BLaER1 (cell line): Measurements from ENCODE around the gene SLC43A1.

Experiments
- H3K27ac ChIP-seq: shearing (Covaris generic); formaldehyde crosslinking; 2 replicates; pipeline ENCODE4 v1.8.1; 2022
- H3K27me3 ChIP-seq: shearing (Covaris generic); formaldehyde crosslinking; 2 replicates; pipeline ENCODE4 v1.8.1; 2022
- H3K36me3 ChIP-seq: shearing (Covaris generic); formaldehyde crosslinking; 2 replicates; pipeline ENCODE4 v1.8.1; 2022
- H3K4me1 ChIP-seq: shearing (Covaris generic); formaldehyde crosslinking; 2 replicates; pipeline ENCODE4 v1.8.1; 2022
- H3K4me2 ChIP-seq: shearing (Covaris generic); formaldehyde crosslinking; 2 replicates; pipeline ENCODE4 v1.8.1; 2022
- H3K4me3 ChIP-seq: shearing (Covaris generic); formaldehyde crosslinking; 2 replicates; pipeline ENCODE4 v1.8.1; 2022
- H3K9ac ChIP-seq: shearing (Covaris generic); formaldehyde crosslinking; 2 replicates; pipeline ENCODE4 v1.8.1; 2022
- H3K9me3 ChIP-seq: shearing (Covaris generic); formaldehyde crosslinking; 2 replicates; pipeline ENCODE4 v1.8.1; 2022
- H4K20me1 ChIP-seq: shearing (Covaris generic); formaldehyde crosslinking; 2 replicates; pipeline ENCODE4 v1.8.1; 2022
- Cebpa-rat ChIP-seq: shearing (Covaris generic); IDR thresholded peaks from 2 replicates; pipeline ENCODE4 v1.8.1; 2022

SLC43A1 gene

DNA sequence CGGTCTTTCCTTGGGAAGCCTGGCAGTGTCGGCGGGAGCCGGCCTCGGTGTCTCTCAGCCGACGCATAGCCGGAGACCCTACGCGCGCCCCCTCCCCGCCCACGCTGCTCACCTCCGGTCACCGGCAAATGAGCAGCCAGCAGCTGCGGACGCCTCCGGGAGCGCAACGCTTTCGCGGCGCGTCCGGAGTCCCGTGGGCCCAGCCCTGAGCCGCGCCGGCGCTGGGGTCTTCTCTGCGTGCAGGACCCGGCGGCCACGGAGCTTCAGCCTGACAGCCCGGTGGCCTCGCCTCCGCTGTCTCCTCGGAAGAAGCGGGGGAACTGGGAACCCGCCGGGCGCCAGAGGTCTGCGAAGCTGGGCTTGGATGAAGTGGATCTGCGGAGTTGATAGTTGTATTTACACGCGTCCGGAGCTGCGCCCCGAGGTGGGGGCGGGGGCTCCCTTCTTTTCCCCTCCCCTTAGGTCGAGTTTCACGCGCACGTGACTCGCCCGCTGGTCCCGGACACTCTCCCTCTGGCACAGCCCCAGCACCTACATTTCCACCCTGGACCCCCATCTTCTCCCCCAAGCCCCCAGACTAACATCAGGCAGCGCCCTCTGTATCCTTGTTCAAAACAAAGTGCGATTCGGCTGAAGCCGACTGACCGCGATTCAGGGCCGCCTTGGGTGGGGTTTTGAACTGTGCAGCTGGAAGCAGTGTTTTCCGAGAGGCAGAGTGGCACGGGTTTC lies at the start of gene SLC43A1:
Gene SLC43A1, minus strand, starts transcription at position 371 of the 729 bp plus-strand sequence. CDS start 1,591 bp downstream, outside the sequence.
- no peaks in the 10 kb centered on the region for H3K9me3 ChIP-seq
- no peak for TF ChIP-seq Cebpa-rat
- peaks cover 23% of the 10 kb centered on the region; the same call in 1 of the 2 replicates for H3K36me3 ChIP-seq
- H3K27me3 ChIP-seq, result no peaks in the 10 kb centered on the region
- H3K4me1 ChIP-seq, result peaks cover 39% of the 10 kb centered on the region
- peak within 1 kb of the TSS; percentile 88 for H3K27ac ChIP-seq
- peaks cover 25% of the 10 kb centered on the region; the same call in 1 of the 2 replicates for H4K20me1 ChIP-seq
- peak within 1 kb of the TSS; percentile 97 for H3K4me2 ChIP-seq
- peak within 1 kb of the TSS; percentile 88 for H3K4me3 ChIP-seq
- peak within 1 kb of the TSS; percentile 91 for H3K9ac ChIP-seq

DNA sequence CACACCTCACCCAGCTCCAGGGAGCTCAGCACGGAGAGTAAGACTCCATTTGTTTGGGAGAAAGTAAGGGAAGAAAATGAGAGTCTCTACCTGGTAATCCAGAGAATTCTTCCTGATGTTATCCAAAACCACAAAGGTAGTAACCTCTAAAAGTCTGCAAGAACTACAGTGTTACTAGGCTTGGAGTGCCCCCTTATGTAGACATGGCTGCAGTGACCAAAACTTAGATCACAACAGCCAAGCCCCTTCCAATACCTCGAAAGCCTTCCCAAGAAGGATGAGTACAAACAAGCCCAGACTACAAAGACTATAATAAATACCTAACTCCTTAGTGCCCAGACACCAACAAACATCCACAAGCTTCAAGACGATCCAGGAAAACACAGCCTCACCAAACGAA lies 47.1 kb upstream of the SLC43A1 start:
- Histone ChIP-seq H3K27me3 (no peaks in the 10 kb centered on the region), H3K36me3 (peaks cover 35% of the 10 kb centered on the region), H3K9me3 (no peaks in the 10 kb centered on the region), H3K9ac (no peak overlapping the region), H3K27ac (no peak overlapping the region), H4K20me1 (peaks cover 31% of the 10 kb centered on the region), H3K4me3 (no peak overlapping the region), H3K4me2 (no peak overlapping the region), H3K4me1 (peaks cover 19% of the 10 kb centered on the region)
- TF ChIP-seq Cebpa-rat, result no peak

DNA sequence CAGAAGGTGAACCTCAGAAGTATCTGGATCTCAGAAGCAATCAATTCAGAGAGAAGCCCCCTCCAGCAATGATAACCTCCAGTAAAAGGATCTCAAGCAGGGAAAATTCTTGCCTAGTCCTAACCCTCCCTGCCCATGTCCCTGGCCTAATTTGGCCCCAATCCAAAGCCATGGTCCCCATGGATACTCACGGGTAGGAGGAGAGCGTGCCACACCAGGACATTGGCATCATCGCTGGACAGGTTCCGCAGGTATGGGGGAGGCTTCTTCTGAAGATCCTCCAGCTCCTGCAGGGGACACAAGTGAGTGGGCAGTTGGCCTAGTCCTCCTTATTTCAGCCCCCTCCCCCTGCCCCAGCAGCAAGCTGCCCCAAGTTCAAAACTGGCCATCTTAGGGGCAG lies 44.6 kb upstream of the SLC43A1 start:
- Histone ChIP-seq H3K4me1 (peaks cover 4% of the 10 kb centered on the region), H3K27ac (no peak overlapping the region), H3K9me3 (no peaks in the 10 kb centered on the region), H3K4me3 (no peak overlapping the region), H3K36me3 (peaks cover 60% of the 10 kb centered on the region), H3K4me2 (no peak overlapping the region), H3K27me3 (no peaks in the 10 kb centered on the region), H3K9ac (no peak overlapping the region), H4K20me1 (peaks cover 31% of the 10 kb centered on the region)
- no peak for TF ChIP-seq Cebpa-rat

DNA sequence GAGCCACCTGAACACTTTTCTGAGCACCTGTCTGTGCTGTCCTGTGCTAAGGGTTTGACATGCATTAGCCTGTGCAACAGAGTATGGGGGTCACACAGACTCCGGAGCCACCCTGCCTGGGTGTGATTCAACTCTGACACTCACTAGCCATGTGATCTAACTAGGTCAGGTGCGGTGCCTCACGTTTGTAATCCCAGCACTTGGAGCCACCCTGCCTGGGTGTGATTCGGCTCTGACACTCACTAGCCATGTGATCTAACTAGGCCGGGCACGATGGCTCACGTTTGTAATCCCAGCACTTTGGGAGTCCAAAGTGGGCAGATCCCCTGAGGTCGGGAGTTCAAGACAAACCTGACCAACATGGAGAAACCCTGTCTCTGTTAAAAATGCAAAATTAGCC lies 40.5 kb upstream of the SLC43A1 start:
- H3K27me3 ChIP-seq, result no peaks in the 10 kb centered on the region
- H3K4me2 ChIP-seq, result no peak overlapping the region
- no peak overlapping the region for H3K4me3 ChIP-seq
- H3K4me1 ChIP-seq, result no peaks in the 10 kb centered on the region
- no peak overlapping the region for H3K27ac ChIP-seq
- TF ChIP-seq Cebpa-rat, result no peak
- peaks cover 12% of the 10 kb centered on the region; the same call in 1 of the 2 replicates for H4K20me1 ChIP-seq
- no peak overlapping the region for H3K9ac ChIP-seq
- H3K9me3 ChIP-seq, result no peaks in the 10 kb centered on the region
- H3K36me3 ChIP-seq, result peaks cover 94% of the 10 kb centered on the region

DNA sequence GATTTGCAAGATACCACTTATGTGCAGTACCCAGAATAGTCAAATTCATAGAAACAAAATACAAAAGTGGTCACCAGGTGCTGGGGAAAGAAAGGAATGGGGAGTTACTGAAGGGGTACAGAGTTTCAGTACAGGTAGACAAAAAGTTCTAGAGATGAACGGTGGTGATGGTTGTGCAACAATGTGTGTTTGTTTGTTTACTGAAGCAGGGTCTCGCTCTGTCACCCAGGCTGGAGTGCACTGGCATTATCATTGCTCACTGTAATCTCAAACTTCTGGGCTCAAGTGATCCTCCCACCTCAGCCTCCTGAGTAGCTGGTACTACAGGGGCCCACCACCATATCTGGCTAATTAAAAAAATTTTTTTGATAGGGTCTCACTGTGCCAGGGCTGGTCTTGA lies 39.9 kb upstream of the SLC43A1 start:
- H3K9me3 ChIP-seq, result no peaks in the 10 kb centered on the region
- peaks cover 98% of the 10 kb centered on the region for H3K36me3 ChIP-seq
- H3K27me3 ChIP-seq, result no peaks in the 10 kb centered on the region
- no peak overlapping the region for H3K4me3 ChIP-seq
- H4K20me1 ChIP-seq, result peaks cover 6% of the 10 kb centered on the region; the same call in 1 of the 2 replicates
- no peak for TF ChIP-seq Cebpa-rat
- no peak overlapping the region for H3K27ac ChIP-seq
- H3K9ac ChIP-seq, result no peak overlapping the region
- H3K4me2 ChIP-seq, result no peak overlapping the region
- no peaks in the 10 kb centered on the region for H3K4me1 ChIP-seq

DNA sequence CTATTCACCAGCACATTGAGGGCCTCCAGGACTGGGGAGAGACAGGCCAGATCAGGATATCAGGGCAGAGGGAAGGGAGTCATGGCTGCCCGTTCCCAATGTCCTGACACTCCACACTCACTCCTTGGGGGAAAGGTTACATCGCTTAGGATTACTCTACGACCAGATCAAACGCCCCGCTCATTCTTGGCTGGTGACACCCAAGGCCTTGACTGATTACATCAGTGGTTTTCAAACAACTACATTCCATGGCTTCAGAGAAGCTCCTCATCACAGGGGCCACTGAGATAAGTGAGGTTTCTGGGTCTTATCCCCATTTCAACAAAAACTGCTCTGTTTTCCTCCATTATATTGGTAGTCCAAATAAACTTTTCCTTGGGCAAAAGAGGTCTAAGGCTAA lies 37.0 kb upstream of the SLC43A1 start:
- Histone ChIP-seq H3K4me2 (no peak overlapping the region), H3K36me3 (peaks cover 89% of the 10 kb centered on the region), H3K27ac (no peak overlapping the region), H3K4me1 (peaks cover 10% of the 10 kb centered on the region), H3K27me3 (no peaks in the 10 kb centered on the region), H4K20me1 (no peaks in the 10 kb centered on the region), H3K9ac (no peak overlapping the region), H3K9me3 (no peaks in the 10 kb centered on the region), H3K4me3 (no peak overlapping the region)
- TF ChIP-seq Cebpa-rat, result no peak

DNA sequence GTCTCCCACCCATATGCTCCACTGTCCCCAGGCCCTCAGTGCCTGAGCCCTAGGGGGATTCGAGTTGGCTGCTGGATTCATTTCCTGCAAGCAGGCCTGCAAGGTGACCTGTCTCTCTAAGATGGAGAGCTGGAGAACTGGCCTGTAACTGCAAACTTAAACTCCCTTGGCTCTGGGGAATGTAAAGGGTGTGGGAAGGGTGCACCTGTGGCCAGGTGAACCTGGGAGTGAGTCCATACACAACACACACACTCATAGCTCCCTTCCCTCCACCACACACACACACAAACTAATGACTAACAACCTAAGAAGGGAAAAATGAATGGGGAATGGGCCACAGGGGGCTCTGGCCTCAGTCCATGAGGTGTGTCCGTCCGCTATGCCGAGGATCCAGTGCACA lies 36.4 kb upstream of the SLC43A1 start:
- no peak overlapping the region for H3K27ac ChIP-seq
- no peak overlapping the region for H3K4me2 ChIP-seq
- no peak overlapping the region for H3K9ac ChIP-seq
- H3K27me3 ChIP-seq, result no peaks in the 10 kb centered on the region
- H3K4me3 ChIP-seq, result no peak overlapping the region
- peaks cover 84% of the 10 kb centered on the region for H3K36me3 ChIP-seq
- no peak for TF ChIP-seq Cebpa-rat
- no peaks in the 10 kb centered on the region for H3K9me3 ChIP-seq
- peaks cover 15% of the 10 kb centered on the region for H3K4me1 ChIP-seq
- no peaks in the 10 kb centered on the region for H4K20me1 ChIP-seq

DNA sequence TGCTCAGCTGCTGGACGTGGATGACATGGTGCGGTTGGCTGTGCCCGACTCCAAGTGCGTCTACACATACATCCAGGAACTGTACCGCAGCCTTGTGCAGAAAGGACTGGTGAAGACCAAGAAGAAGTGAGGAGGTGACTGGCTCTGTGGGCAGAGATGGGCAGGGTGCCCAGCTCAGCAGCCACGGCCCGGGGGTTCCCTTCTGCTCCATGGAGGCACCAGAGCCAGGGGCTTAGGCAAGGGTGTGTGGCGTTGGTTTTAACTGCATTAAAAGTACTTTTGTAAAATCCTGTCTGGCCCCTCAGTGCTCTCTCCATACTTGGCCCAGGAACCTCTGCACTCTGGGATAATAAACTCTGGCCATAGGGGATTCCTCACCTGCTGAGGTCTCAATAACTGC lies 34.5 kb upstream of the SLC43A1 start:
- peaks cover 17% of the 10 kb centered on the region for H3K4me1 ChIP-seq
- H3K4me2 ChIP-seq, result no peak overlapping the region
- no peak overlapping the region for H3K27ac ChIP-seq
- H3K27me3 ChIP-seq, result no peaks in the 10 kb centered on the region
- H3K9ac ChIP-seq, result no peak overlapping the region
- H3K4me3 ChIP-seq, result no peak overlapping the region
- TF ChIP-seq Cebpa-rat, result no peak
- no peaks in the 10 kb centered on the region for H4K20me1 ChIP-seq
- no peaks in the 10 kb centered on the region for H3K9me3 ChIP-seq
- peaks cover 64% of the 10 kb centered on the region for H3K36me3 ChIP-seq

DNA sequence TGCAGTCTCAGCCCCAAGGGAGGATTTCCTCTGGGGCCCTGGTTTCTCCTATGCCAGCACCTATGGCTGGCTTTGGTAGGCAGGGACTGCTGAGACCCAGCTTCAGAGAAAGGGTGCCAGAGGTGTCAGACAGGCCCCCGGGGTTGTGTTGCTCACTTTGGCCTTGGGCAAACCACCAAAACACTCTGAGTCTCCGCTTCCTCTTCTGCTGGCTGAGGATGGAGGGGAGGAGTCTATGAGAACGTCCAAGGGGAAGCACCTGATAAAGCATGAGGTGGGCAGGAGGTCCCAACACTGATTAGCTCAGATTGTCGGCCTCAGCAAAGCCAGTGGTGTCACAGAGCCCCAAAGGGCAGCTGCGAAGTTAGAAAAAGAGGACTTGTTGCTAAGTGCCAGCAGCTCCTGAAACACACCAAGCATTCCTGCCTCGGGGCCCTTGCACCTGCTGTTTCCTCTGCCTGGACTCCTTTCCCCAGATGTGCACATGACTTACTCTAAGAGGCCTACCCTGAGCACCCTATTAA lies 32.4 kb upstream of the SLC43A1 start:
- H3K9me3 ChIP-seq, result no peaks in the 10 kb centered on the region
- H3K27me3 ChIP-seq, result no peaks in the 10 kb centered on the region
- peaks cover 44% of the 10 kb centered on the region for H3K36me3 ChIP-seq
- H3K9ac ChIP-seq, result peak overlapping the region; percentile 70
- H3K4me1 ChIP-seq, result peaks cover 17% of the 10 kb centered on the region
- H3K27ac ChIP-seq, result peak overlapping the region; percentile 77
- H3K4me3 ChIP-seq, result no peak overlapping the region
- H3K4me2 ChIP-seq, result peak overlapping the region; percentile 79
- H4K20me1 ChIP-seq, result no peaks in the 10 kb centered on the region
- no peak for TF ChIP-seq Cebpa-rat

DNA sequence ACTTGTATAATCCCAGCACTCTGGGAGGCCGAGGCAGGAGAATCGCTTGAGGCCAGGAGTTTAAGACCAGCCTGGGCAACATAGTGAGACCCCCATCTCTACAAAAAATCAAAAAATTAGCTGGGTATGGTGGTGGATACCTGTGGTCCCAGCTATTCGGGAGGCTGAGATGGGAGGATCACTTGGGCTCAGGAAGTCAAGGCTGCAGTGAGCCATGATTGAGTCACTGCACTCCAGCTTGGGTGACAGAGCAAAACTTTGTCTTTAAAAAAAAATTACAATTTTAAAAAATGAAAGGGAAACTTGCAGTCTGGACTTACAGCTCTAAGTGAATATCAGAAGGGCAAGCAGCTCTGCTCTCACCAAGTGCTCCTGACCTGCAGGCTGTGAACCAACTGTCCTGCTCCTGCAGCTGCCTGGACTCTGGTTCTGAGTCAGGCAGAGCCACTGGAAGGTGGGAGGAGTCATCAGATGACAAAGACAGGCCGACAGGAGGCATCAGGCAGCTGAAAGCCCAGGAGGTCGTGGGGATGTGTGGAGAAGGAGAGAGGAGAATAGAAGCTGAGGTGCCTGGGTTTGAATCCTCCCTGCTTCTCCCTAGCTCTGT lies 31.5 kb upstream of the SLC43A1 start:
- no peaks in the 10 kb centered on the region for H4K20me1 ChIP-seq
- H3K4me1 ChIP-seq, result peaks cover 17% of the 10 kb centered on the region
- H3K4me2 ChIP-seq, result peak overlapping the region; percentile 79
- H3K9me3 ChIP-seq, result no peaks in the 10 kb centered on the region
- H3K4me3 ChIP-seq, result no peak overlapping the region
- H3K27me3 ChIP-seq, result no peaks in the 10 kb centered on the region
- peaks cover 34% of the 10 kb centered on the region for H3K36me3 ChIP-seq
- TF ChIP-seq Cebpa-rat, result no peak
- no peak overlapping the region for H3K9ac ChIP-seq
- H3K27ac ChIP-seq, result peak overlapping the region; percentile 77
